ENCODE measurements around the gene SLCO2A1. TPM values are rescaled to one million over a fixed set of nuclear protein-coding genes. Genes with fewer than 3 reads are reported as not detected.

The SLCO2A1 gene
- total and polyA plus RNA-seq, 8 donors, result 34.7 to 180 (median 57.6) TPM

DNA sequence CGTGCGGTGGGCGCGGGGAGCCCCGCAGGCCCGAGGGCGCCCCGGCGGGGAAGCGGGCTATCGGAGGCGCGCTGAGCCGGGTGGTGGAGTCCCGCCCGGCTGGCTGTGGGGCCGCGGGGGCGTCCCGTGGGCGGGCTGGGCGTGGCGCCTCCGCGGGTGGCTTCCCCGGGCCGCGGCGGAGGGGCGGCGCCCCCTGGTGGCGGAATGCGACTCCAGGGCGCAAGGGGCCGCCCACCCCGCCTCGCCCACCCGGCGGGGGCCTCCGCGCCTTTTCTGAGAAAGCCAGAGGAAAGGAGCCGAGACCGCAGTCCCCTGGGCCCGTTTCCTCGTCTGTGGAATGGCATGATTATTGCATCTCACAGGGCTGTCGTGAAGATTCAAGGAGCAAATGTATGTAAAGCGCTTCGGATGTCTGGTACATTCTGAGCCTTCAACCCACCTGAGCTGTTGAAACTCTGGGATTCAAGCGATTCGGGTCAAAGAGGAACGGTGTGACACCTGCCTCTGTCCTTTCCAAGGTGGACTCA is 102.1 kb downstream of the SLCO2A1 start:
- intact Hi-C loops (cut with DNase I), result loop anchor here in 1 of 2 donors (5.0 kb wide), 1 partner anchor 110 kb away; no protein-coding TSS in a partner anchor
- peak in 3 of 4 donors; percentile 67 to 89 (median 73) for DNase-seq
- H3K4me1 ChIP-seq, result peaks cover 0 to 16% of the 10 kb centered on the region in 2 donors
- peak; percentile 88 for ATAC-seq
- TF ChIP-seq, protein P1, sequence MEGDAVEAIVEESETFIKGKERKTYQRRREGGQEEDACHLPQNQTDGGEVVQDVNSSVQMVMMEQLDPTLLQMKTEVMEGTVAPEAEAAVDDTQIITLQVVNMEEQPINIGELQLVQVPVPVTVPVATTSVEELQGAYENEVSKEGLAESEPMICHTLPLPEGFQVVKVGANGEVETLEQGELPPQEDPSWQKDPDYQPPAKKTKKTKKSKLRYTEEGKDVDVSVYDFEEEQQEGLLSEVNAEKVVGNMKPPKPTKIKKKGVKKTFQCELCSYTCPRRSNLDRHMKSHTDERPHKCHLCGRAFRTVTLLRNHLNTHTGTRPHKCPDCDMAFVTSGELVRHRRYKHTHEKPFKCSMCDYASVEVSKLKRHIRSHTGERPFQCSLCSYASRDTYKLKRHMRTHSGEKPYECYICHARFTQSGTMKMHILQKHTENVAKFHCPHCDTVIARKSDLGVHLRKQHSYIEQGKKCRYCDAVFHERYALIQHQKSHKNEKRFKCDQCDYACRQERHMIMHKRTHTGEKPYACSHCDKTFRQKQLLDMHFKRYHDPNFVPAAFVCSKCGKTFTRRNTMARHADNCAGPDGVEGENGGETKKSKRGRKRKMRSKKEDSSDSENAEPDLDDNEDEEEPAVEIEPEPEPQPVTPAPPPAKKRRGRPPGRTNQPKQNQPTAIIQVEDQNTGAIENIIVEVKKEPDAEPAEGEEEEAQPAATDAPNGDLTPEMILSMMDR (IDR thresholded peaks at IDR 0.05), result peak; percentile 73 to 88
- H3K4me3 ChIP-seq, result peak overlapping the region; percentile 40 to 51
- H3K9me3 ChIP-seq, result no peaks in the 10 kb centered on the region
- H3K27me3 ChIP-seq, result peaks cover 0 to 18% of the 10 kb centered on the region in 2 donors
- H3K27ac ChIP-seq, result no peak overlapping the region
- H3K36me3 ChIP-seq, result no peaks in the 10 kb centered on the region

DNA sequence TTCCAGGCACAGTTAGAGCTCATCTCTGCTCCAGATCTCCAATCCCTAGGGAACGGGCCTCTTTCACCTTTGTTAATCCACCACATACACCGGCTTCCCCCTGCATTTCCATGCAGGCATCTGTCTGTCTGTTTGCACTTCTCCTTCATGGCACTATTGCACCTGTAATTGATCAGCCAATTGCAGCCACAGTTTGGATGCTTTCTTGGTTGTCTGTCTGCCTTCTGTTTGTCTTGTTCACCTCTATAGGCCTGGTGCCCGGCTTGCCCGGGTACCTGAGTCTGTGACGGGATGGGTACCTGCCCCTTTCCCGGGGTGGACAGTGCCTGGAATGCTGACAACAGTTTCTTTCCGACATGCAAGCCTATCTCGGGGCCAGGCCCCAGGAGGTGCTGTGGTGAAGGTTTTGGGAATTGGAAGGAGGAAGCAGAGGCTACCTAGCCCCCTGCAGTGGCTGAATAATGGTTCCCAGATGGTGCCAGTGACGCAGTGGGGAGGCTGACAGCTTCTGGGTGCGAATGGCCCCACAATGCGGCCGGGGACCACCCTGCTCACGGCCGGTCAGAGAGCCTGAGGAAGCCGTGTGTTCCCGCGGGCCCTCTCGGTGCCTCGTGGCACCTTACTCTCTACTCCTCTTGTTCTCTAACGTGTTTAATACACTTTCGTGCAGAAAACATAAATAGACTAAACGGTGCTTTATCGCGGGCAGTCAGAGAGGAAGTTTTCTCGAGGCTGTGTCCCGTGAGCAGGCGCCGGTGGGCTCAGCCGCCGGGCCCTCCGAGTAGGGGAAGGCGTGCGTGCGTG is 102.8 kb downstream of the SLCO2A1 start:
- peaks cover 0 to 16% of the 10 kb centered on the region in 2 donors for H3K4me1 ChIP-seq
- H3K9me3 ChIP-seq, result no peaks in the 10 kb centered on the region
- ATAC-seq (peak; percentile 28), DNase-seq (no peak)
- no peak overlapping the region for H3K27ac ChIP-seq
- no peaks in the 10 kb centered on the region for H3K36me3 ChIP-seq
- intact Hi-C loops (cut with DNase I), result loop anchor here in 1 of 2 donors (5.0 kb wide), 1 partner anchor 110 kb away; no protein-coding TSS in a partner anchor
- H3K27me3 ChIP-seq, result peaks cover 0 to 18% of the 10 kb centered on the region in 2 donors
- peak overlapping the region; percentile 40 to 51 for H3K4me3 ChIP-seq
- TF ChIP-seq, protein P1 (IDR thresholded peaks at IDR 0.05), result no peak

DNA sequence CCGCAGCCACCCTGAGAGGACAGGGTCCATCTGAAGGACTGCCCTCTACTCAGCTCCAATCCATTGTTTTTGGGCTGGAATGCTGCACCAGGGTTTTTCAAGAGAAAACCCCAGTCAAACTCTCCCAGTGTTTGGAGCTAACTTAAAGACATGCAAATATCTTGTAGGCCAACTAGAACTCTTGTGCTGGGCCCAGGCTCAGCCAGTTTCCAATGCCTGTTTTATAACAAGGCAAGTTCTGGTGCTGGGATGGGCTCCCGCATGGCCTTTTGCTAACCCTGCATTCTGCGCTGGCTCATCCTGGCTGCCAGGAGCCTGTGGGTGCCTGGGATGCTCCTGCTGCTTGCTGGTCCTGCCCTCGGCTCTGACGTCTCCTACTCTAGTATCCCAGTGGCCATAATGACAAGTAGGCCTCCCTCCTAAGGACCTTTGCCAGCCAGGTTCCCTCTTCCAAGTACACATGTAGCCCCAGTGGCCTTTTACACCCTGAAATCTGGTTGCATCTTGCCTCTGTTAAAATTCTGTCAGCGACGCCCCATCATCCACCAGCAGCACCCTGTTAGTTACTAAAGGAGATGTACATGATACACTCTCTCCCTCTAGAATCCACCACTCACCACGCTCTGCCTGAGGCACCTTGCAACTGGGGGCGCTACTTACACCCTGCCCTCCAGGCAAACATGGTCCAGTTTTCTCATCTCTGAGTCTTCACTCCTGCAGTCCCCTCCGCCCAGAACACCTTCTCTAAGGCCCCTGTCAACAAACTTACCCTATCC is 103.6 kb downstream of the SLCO2A1 start:
- Histone ChIP-seq H3K4me3 (no peak overlapping the region), H3K36me3 (no peaks in the 10 kb centered on the region), H3K27ac (no peak overlapping the region), H3K4me1 (peaks cover 0 to 16% of the 10 kb centered on the region in 2 donors), H3K9me3 (no peaks in the 10 kb centered on the region), H3K27me3 (peaks cover 0 to 18% of the 10 kb centered on the region in 2 donors)
- intact Hi-C loops (cut with DNase I), result loop anchor here in 1 of 2 donors (5.0 kb wide), 1 partner anchor 109 kb away; no protein-coding TSS in a partner anchor
- TF ChIP-seq, protein P1 (IDR thresholded peaks at IDR 0.05), result no peak
- ATAC-seq (no peak), DNase-seq (no peak)

DNA sequence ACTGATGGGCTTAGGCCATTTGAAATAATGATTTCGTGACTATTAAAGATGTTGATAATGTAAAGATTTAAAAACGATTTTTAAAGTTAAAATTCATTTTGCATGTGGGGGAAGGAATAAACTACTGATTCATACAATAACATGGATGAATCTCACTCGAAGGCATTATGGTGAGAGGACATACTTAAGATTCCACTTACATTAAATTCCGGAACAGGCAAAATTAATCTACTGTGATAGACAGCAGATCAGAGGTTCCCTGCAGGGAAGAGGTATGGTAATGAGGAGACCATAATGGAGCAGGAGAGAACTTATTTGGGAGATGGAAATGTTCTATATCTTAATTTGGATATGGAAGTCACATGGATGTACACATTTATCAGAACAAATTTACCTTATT is 105.7 kb downstream of the SLCO2A1 start:
- intact Hi-C loops (cut with DNase I), result no loop called here
- ATAC-seq (no peak), DNase-seq (no peak)
- no peak overlapping the region for H3K27ac ChIP-seq
- TF ChIP-seq, protein P1 (IDR thresholded peaks at IDR 0.05), result no peak
- H3K36me3 ChIP-seq, result no peaks in the 10 kb centered on the region
- no peak overlapping the region for H3K4me3 ChIP-seq
- peaks cover 0 to 16% of the 10 kb centered on the region in 2 donors for H3K4me1 ChIP-seq
- no peaks in the 10 kb centered on the region for H3K9me3 ChIP-seq
- peaks cover 0 to 15% of the 10 kb centered on the region in 2 donors for H3K27me3 ChIP-seq
